Osteoblast (primary cell): ENCODE data around the gene ZNF681. TPM values are rescaled to one million over a fixed set of nuclear protein-coding genes. Genes with fewer than 3 reads are reported as not detected.
"Not testable (repeated sequence)": the region's sequence is repeated elsewhere in the genome, so short reads cannot be mapped to it uniquely, and the experiment has no call there.

Source experiments
- DNase-seq: peaks from one replicate; pipeline ENCODE4 v3.0.0; 2011; ENCODE audit warnings: low spot score, mixed read lengths; ENCODE audit not compliant: insufficient read length; ENCODE audit errors: missing footprints
- H2AFZ ChIP-seq: 2 replicates; pipeline ENCODE4 v1.6.0; 2011; ENCODE audit warnings: mild to moderate bottlenecking, low read length
- H3K27ac ChIP-seq: 2 replicates; pipeline ENCODE4 v1.5.1; 2011; ENCODE audit warnings: mild to moderate bottlenecking, low read depth, low read length, moderate library complexity
- H3K27me3 ChIP-seq: 2 replicates; pipeline ENCODE4 v1.6.0; 2012; ENCODE audit warnings: mild to moderate bottlenecking, control low read depth, inconsistent platforms, low read length, moderate library complexity; ENCODE audit not compliant: insufficient read depth
- H3K36me3 ChIP-seq: 2 replicates; pipeline ENCODE4 v1.5.1; 2011; ENCODE audit warnings: mild to moderate bottlenecking, low read length, control low read depth, moderate library complexity; ENCODE audit not compliant: insufficient read depth
- H3K4me1 ChIP-seq: 2 replicates; pipeline ENCODE4 v1.5.1; 2011; ENCODE audit warnings: mild to moderate bottlenecking, low read length, control low read depth, moderate library complexity; ENCODE audit not compliant: insufficient read depth
- H3K4me2 ChIP-seq: 2 replicates; pipeline ENCODE4 v1.6.0; 2011; ENCODE audit warnings: mild to moderate bottlenecking, low read length; ENCODE audit not compliant: insufficient read depth
- H3K4me3 ChIP-seq: fragments of 200-600 bp; sonication (generic); 3 replicates; pipeline ENCODE4 v1.5.1; 2012; ENCODE audit warnings: mild to moderate bottlenecking, low read length, inconsistent platforms; ENCODE audit not compliant: insufficient read depth
- H3K79me2 ChIP-seq: 2 replicates; pipeline ENCODE4 v1.6.0; 2012; ENCODE audit warnings: mild to moderate bottlenecking, low read length, control low read depth, inconsistent platforms; ENCODE audit not compliant: insufficient read depth
- H3K9me3 ChIP-seq: 2 replicates; pipeline ENCODE4 v1.5.1; 2011; ENCODE audit warnings: low read depth, low read length, control low read depth
- H4K20me1 ChIP-seq: 2 replicates; pipeline ENCODE4 v1.6.0; 2012; ENCODE audit warnings: mild to moderate bottlenecking, low read length, control low read depth; ENCODE audit not compliant: insufficient read depth
- total RNA-seq: library from RNA; depleted of rRNA; stranded (reverse); fragments of >200 nt; gene quantifications from 2 replicates; pipeline ENCODE4 v1.2.3, GENCODE V29; 2012
- TF ChIP-seq, protein P1 (sequence below): IDR thresholded peaks from 2 replicates; pipeline ENCODE4 v1.5.1; 2011; ENCODE audit warnings: mild to moderate bottlenecking, low read depth, low read length, moderate library complexity; ENCODE audit errors: extremely low read depth

Gene ZNF681
- total RNA-seq, 1 donor, result 0.36 TPM

DNA sequence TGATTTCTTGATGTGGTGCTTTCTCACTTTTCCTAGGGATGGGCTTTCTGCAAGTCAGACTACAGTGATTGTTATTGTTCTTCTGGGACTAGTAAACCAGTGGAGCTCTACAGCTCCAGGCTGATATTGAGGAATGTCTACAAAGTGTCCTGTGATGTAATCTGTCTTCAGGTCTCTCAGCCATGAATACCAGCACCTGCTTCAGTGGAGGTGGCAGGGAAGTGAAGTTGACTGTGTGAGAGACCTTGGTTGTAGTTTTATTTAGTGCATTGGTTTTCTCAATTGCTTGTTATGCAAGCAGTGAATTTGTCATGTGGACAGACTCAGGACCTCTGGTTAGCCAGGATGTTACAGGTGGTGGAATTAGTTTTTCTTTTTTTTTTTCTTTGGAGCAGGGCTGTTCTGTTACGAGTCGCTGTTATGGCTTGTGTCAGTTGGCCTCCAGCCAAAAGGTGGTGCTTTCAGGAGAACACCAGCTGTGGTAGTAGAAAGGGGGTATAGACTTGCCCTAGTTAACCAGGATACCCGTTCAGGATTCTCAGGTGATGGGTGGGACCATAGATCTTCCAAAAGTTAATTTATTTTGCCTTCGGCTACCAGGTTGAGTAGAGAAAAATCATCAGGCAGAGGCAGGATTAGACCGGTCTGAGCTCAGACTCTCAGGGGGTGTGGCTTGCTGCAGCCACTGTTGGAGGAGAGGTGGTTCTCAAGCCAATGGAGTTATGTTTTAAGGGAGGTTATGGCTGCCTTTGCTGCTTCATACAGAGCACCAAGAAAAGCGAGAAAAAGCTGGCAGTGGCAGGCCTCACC, 59.8 kb downstream of the ZNF681 start:
- Histone ChIP-seq H3K4me2 (no peak overlapping the region), H3K4me3 (no peak overlapping the region), H2AFZ (no peak overlapping the region), H3K9me3 (no peaks in the 10 kb centered on the region), H3K27ac (no peak overlapping the region), H3K27me3 (no peaks in the 10 kb centered on the region), H4K20me1 (no peaks in the 10 kb centered on the region), H3K79me2 (no peaks in the 10 kb centered on the region), H3K36me3 (no peaks in the 10 kb centered on the region), H3K4me1 (no peaks in the 10 kb centered on the region)
- TF ChIP-seq, protein P1, sequence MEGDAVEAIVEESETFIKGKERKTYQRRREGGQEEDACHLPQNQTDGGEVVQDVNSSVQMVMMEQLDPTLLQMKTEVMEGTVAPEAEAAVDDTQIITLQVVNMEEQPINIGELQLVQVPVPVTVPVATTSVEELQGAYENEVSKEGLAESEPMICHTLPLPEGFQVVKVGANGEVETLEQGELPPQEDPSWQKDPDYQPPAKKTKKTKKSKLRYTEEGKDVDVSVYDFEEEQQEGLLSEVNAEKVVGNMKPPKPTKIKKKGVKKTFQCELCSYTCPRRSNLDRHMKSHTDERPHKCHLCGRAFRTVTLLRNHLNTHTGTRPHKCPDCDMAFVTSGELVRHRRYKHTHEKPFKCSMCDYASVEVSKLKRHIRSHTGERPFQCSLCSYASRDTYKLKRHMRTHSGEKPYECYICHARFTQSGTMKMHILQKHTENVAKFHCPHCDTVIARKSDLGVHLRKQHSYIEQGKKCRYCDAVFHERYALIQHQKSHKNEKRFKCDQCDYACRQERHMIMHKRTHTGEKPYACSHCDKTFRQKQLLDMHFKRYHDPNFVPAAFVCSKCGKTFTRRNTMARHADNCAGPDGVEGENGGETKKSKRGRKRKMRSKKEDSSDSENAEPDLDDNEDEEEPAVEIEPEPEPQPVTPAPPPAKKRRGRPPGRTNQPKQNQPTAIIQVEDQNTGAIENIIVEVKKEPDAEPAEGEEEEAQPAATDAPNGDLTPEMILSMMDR, result no peak
- no peak for DNase-seq

DNA sequence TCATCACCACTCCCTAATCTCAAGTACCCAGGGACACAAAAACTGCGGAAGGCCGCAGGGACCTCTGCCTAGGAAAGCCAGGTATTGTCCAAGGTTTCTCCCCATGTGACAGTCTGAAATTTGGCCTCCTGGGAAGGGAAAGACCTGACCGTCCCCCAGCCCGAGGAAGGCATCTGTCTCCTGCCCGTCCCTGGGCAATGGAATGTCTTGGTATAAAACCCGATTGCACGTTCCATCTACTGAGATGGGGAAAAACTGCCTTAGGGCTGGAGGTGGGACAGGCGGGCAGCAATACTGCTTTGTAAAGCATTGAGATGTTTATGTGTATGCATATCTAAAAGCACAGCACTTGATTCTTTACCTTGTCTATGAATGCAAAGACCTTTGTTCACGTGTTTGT, 65.8 kb downstream of the ZNF681 start:
- H3K4me2 ChIP-seq, H3K9me3 ChIP-seq, H3K4me3 ChIP-seq, DNase-seq, H3K4me1 ChIP-seq, H2AFZ ChIP-seq, H3K36me3 ChIP-seq, H3K79me2 ChIP-seq, H3K27ac ChIP-seq, H4K20me1 ChIP-seq, H3K27me3 ChIP-seq: not testable (repeated sequence)

Other genes with a start within 250 kb of the ZNF681 start
- 7.6 and 10.0 TPM in 2 replicates for gene ZNF675, start 71.7 kb downstream of the ZNF681 start, total RNA-seq
- 1.8 and 2.1 TPM in 2 replicates for gene ZNF726, start 156.0 kb upstream of the ZNF681 start, total RNA-seq